HEK293 (cell line): ENCODE data around the gene APBB2.

Source experiments
- CTCF ChIA-PET: fragments of 350-600 bp; formaldehyde crosslinking; extraction: SDS; loops from one replicate; lab custom pipeline; 2021; ENCODE audit warnings: antibody characterized with exemption; lab: Yijun Ruan, JAX
- POLR2A ChIA-PET: fragments of 300-600 bp; formaldehyde crosslinking; extraction: SDS; loops from one replicate; lab custom pipeline; 2020; ENCODE audit warnings: antibody characterized with exemption, inconsistent platforms; lab: Yijun Ruan, JAX
- H3K27ac ChIP-seq: fragments of 200-500 bp; sonication (Bioruptor generic); 2 replicates; pipeline ENCODE4 v1.5.1; 2014; ENCODE audit warnings: low read depth, low read length, control low read depth, inconsistent platforms; ENCODE audit errors: extremely low read depth
- H3K36me3 ChIP-seq, 2 experiments: fragments of 200-500 bp in 1 of 2; sonication (Bioruptor generic) in 1 of 2; 1 replicate in 1 of 2; 2 replicates in 1 of 2; pipeline ENCODE4 v1.5.1; 2014 to 2017; ENCODE audit warnings: inconsistent platforms in 2 of 2, low read length in 2 of 2; ENCODE audit not compliant: control insufficient read depth in 2 of 2, insufficient read depth in 1 of 2
- H3K4me1 ChIP-seq: fragments of 200-500 bp; sonication (Bioruptor generic); 2 replicates; pipeline ENCODE4 v1.5.1; 2014; ENCODE audit warnings: mild to moderate bottlenecking, low read length, inconsistent platforms; ENCODE audit not compliant: control insufficient read depth, insufficient read depth
- H3K4me3 ChIP-seq: 2 replicates; pipeline ENCODE4 v1.5.1; 2011; ENCODE audit warnings: low read depth, mild to moderate bottlenecking, control low read depth, low read length, moderate library complexity
- H3K9me3 ChIP-seq: fragments of 200-500 bp; sonication (Bioruptor generic); 2 replicates; pipeline ENCODE4 v1.5.1; 2014; ENCODE audit warnings: low read depth, low read length, inconsistent platforms; ENCODE audit not compliant: control insufficient read depth, insufficient read depth
- BCL11B ChIP-seq: fragments of 450-650 bp; formaldehyde crosslinking; IDR thresholded peaks from 2 replicates; pipeline ENCODE4 v1.5.1; 2016; ENCODE audit warnings: low read depth, missing biosample characterization, missing genetic modification characterization
- GLIS1 ChIP-seq: fragments of 450-650 bp; formaldehyde crosslinking; IDR thresholded peaks from 2 replicates; pipeline ENCODE4 v1.5.1; 2016; ENCODE audit warnings: missing biosample characterization, missing genetic modification characterization
- GLIS2 ChIP-seq: fragments of 450-650 bp; formaldehyde crosslinking; IDR thresholded peaks from 2 replicates; pipeline ENCODE4 v1.5.1; 2016; ENCODE audit warnings: missing biosample characterization, missing genetic modification characterization
- KLF16 ChIP-seq: fragments of 450-650 bp; formaldehyde crosslinking; IDR thresholded peaks from 2 replicates; pipeline ENCODE4 v1.5.1; 2017; ENCODE audit warnings: missing biosample characterization, missing genetic modification characterization
- KLF7 ChIP-seq: fragments of 450-650 bp; formaldehyde crosslinking; IDR thresholded peaks from 2 replicates; pipeline ENCODE4 v1.5.1; 2016; ENCODE audit warnings: missing biosample characterization, missing genetic modification characterization, borderline replicate concordance
- PRDM1 ChIP-seq: fragments of 450-650 bp; formaldehyde crosslinking; IDR thresholded peaks from 2 replicates; pipeline ENCODE4; 2016; ENCODE audit warnings: missing biosample characterization, missing genetic modification characterization
- SP2 ChIP-seq: fragments of 450-650 bp; formaldehyde crosslinking; IDR thresholded peaks from 2 replicates; pipeline ENCODE4 v1.5.1; 2016; ENCODE audit warnings: missing biosample characterization, missing genetic modification characterization
- WT1 ChIP-seq: fragments of 450-650 bp; formaldehyde crosslinking; IDR thresholded peaks from 2 replicates; pipeline ENCODE4 v1.5.1; 2016; ENCODE audit warnings: missing biosample characterization, missing genetic modification characterization
- YY1 ChIP-seq: fragments of 450-650 bp; formaldehyde crosslinking; IDR thresholded peaks from 2 replicates; pipeline ENCODE4 v1.5.1; 2018; ENCODE audit warnings: missing biosample characterization, missing genetic modification characterization
- ZBTB17 ChIP-seq: fragments of 450-650 bp; formaldehyde crosslinking; IDR thresholded peaks from 2 replicates; pipeline ENCODE4 v1.5.1; 2016; ENCODE audit warnings: missing biosample characterization, missing genetic modification characterization
- ZBTB48 ChIP-seq: fragments of 450-650 bp; formaldehyde crosslinking; IDR thresholded peaks from 2 replicates; pipeline ENCODE4 v1.5.1; 2016; ENCODE audit warnings: missing biosample characterization, missing genetic modification characterization
- ZBTB49 ChIP-seq: fragments of 450-650 bp; formaldehyde crosslinking; IDR thresholded peaks from 2 replicates; pipeline ENCODE4 v1.5.1; 2016; ENCODE audit warnings: missing biosample characterization, missing genetic modification characterization, low read depth
- ZFP41 ChIP-seq: fragments of 450-650 bp; formaldehyde crosslinking; IDR thresholded peaks from 2 replicates; pipeline ENCODE4 v1.5.1; 2016; ENCODE audit warnings: missing biosample characterization, missing genetic modification characterization, borderline replicate concordance
- ZNF146 ChIP-seq: fragments of 450-650 bp; formaldehyde crosslinking; IDR thresholded peaks from 2 replicates; pipeline ENCODE4 v1.5.1; 2016; ENCODE audit warnings: missing biosample characterization, missing genetic modification characterization
- ZNF169 ChIP-seq: fragments of 450-650 bp; formaldehyde crosslinking; IDR thresholded peaks from 2 replicates; pipeline ENCODE4 v1.5.1; 2016; ENCODE audit warnings: missing biosample characterization, missing genetic modification characterization
- ZNF2 ChIP-seq: fragments of 450-650 bp; formaldehyde crosslinking; IDR thresholded peaks from 2 replicates; pipeline ENCODE4 v1.5.1; 2016; ENCODE audit warnings: missing biosample characterization, missing genetic modification characterization
- ZNF266 ChIP-seq: fragments of 450-650 bp; formaldehyde crosslinking; IDR thresholded peaks from 2 replicates; pipeline ENCODE4 v1.5.1; 2016; ENCODE audit warnings: missing biosample characterization, missing genetic modification characterization, low read depth
- ZNF423 ChIP-seq: fragments of 450-650 bp; formaldehyde crosslinking; IDR thresholded peaks from 2 replicates; pipeline ENCODE4 v1.5.1; 2016; ENCODE audit warnings: missing biosample characterization, missing genetic modification characterization
- ZNF473 ChIP-seq: fragments of 450-650 bp; formaldehyde crosslinking; IDR thresholded peaks from 2 replicates; pipeline ENCODE4 v1.5.1; 2017; ENCODE audit warnings: missing biosample characterization, missing genetic modification characterization
- ZNF514 ChIP-seq: fragments of 450-650 bp; formaldehyde crosslinking; IDR thresholded peaks from 2 replicates; pipeline ENCODE4 v1.5.1; 2016; ENCODE audit warnings: missing biosample characterization, missing genetic modification characterization
- ZNF544 ChIP-seq: fragments of 450-650 bp; formaldehyde crosslinking; IDR thresholded peaks from 2 replicates; pipeline ENCODE4 v1.5.0; 2017; ENCODE audit warnings: missing biosample characterization, missing genetic modification characterization
- ZNF549 ChIP-seq: fragments of 450-650 bp; IDR thresholded peaks from 2 replicates; pipeline ENCODE4 v1.5.1; 2018; ENCODE audit warnings: missing biosample characterization, missing genetic modification characterization, mild to moderate bottlenecking, inconsistent platforms, moderate library complexity
- ZNF560 ChIP-seq: fragments of 450-650 bp; formaldehyde crosslinking; IDR thresholded peaks from 2 replicates; pipeline ENCODE4 v1.5.1; 2017; ENCODE audit warnings: missing biosample characterization, missing genetic modification characterization, borderline replicate concordance
- ZNF571 ChIP-seq: fragments of 450-650 bp; formaldehyde crosslinking; IDR thresholded peaks from 2 replicates; pipeline ENCODE4 v1.5.0; 2017; ENCODE audit warnings: missing biosample characterization, missing genetic modification characterization
- ZNF580 ChIP-seq: fragments of 450-650 bp; formaldehyde crosslinking; IDR thresholded peaks from 2 replicates; pipeline ENCODE4 v1.5.1; 2016; ENCODE audit warnings: missing biosample characterization, missing genetic modification characterization
- ZNF707 ChIP-seq: fragments of 450-650 bp; formaldehyde crosslinking; IDR thresholded peaks from 2 replicates; pipeline ENCODE4 v1.5.1; 2016; ENCODE audit warnings: missing biosample characterization, missing genetic modification characterization
- ZNF768 ChIP-seq: fragments of 450-650 bp; formaldehyde crosslinking; IDR thresholded peaks from 2 replicates; pipeline ENCODE4 v1.5.1; 2018; ENCODE audit warnings: missing biosample characterization, mild to moderate bottlenecking, missing genetic modification characterization
- ZNF792 ChIP-seq: fragments of 450-650 bp; formaldehyde crosslinking; IDR thresholded peaks from 2 replicates; pipeline ENCODE4 v1.5.1; 2016; ENCODE audit warnings: missing biosample characterization, missing genetic modification characterization

APBB2 gene

DNA sequence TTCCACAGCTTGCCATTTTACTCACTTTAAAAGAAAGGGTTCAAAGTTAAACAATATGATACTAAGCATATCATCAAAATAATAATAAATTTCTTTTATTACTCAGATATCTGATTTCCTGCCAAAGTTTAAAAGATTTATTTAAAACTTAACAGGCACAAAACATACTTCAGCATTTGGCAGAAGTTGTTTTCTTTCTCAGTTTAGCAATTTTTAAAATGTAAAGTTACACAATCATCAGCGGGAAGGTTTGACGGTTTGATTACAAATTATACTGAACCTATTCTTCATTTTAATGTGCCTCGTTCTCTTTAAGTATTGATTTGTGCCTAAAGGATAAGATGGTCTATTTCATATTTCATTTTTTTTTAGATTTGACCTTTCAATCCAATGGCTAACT, 227.2 kb downstream of the APBB2 start:
- ChIA-PET CTCF (interaction anchor here (0.6 kb wide), 1 partner anchor 59 kb away, joined by 3 read pairs; no protein-coding TSS in a partner anchor), POLR2A (no interaction called here)
- H3K4me1 ChIP-seq = peaks cover 10% of the 10 kb centered on the region
- no peaks in the 10 kb centered on the region for H3K36me3 ChIP-seq
- no peaks in the 10 kb centered on the region for H3K9me3 ChIP-seq
- no peak for TF ChIP-seq ZNF571 (tag by site-specific recombination)
- no peak for TF ChIP-seq ZNF560 (tag by site-specific recombination)
- no peak for TF ChIP-seq ZNF768 (tag by site-specific recombination)
- TF ChIP-seq ZNF580 (tag by site-specific recombination) = no peak
- TF ChIP-seq ZNF707 = no peak
- TF ChIP-seq SP2 (tag by site-specific recombination) = no peak
- no peak for TF ChIP-seq ZNF169 (tag by site-specific recombination)
- TF ChIP-seq ZNF792 (tag by site-specific recombination) = no peak
- no peak for TF ChIP-seq ZNF549 (tag by site-specific recombination)
- no peak for TF ChIP-seq ZNF544 (tag by site-specific recombination)
- no peak for TF ChIP-seq ZNF2 (tag by site-specific recombination)
- no peak for TF ChIP-seq ZBTB49 (tag by site-specific recombination)
- TF ChIP-seq ZBTB17 (tag by site-specific recombination) = no peak
- TF ChIP-seq KLF7 (tag by site-specific recombination) = no peak
- no peak for TF ChIP-seq ZNF514 (tag by site-specific recombination)
- TF ChIP-seq, all 188 proteins: peak for 0
- H3K4me3 ChIP-seq = no peak overlapping the region
- no peak overlapping the region for H3K27ac ChIP-seq

DNA sequence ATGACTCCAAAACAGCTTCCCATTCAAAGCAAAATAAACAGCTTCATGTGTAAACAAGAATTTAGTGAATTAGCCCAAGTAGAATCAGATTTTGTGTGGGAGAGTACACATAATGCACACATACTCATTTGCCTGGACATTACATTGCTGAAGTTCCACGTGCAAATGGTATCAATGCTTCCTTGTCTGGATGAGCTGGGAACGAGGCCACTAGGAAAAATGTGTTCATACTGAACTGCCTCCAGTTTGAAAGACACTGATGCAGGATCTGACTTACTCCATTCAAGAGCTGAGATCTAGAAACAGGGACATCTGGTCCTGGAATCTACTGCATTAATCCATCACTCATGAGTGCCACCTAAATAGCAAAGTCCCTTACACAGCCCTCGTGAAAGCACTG, 228.0 kb downstream of the APBB2 start:
- no peak for TF ChIP-seq ZFP41 (tag by site-specific recombination)
- no peak for TF ChIP-seq YY1 (tag by site-specific recombination)
- no peak for TF ChIP-seq BCL11B (tag by site-specific recombination)
- no peak for TF ChIP-seq ZBTB48 (tag by site-specific recombination)
- TF ChIP-seq KLF16 = no peak
- TF ChIP-seq GLIS2 = no peak
- TF ChIP-seq ZNF146 (tag by site-specific recombination) = no peak
- no peak for TF ChIP-seq ZNF473 (tag by site-specific recombination)
- no peak for TF ChIP-seq WT1 (tag by site-specific recombination)
- TF ChIP-seq ZNF266 = no peak
- TF ChIP-seq GLIS1 = no peak
- TF ChIP-seq PRDM1 (tag by site-specific recombination) = no peak
- TF ChIP-seq ZNF423 (tag by site-specific recombination) = no peak
- no peaks in the 10 kb centered on the region for H3K36me3 ChIP-seq
- H3K27ac ChIP-seq = no peak overlapping the region
- no peak overlapping the region for H3K4me3 ChIP-seq
- H3K9me3 ChIP-seq = no peaks in the 10 kb centered on the region
- ChIA-PET POLR2A (no interaction called here), CTCF (interaction anchor here (1.0 kb wide), 1 partner anchor 227 kb away, joined by 3 read pairs; no protein-coding TSS in a partner anchor)
- peaks cover 5% of the 10 kb centered on the region; the same call in 1 of the 2 replicates for H3K4me1 ChIP-seq
